ENCODE measurements around the gene KCTD10.
A peak's percentile ranks its signal among the peaks of the same experiment; 100 is the strongest.

KCTD10 gene

DNA sequence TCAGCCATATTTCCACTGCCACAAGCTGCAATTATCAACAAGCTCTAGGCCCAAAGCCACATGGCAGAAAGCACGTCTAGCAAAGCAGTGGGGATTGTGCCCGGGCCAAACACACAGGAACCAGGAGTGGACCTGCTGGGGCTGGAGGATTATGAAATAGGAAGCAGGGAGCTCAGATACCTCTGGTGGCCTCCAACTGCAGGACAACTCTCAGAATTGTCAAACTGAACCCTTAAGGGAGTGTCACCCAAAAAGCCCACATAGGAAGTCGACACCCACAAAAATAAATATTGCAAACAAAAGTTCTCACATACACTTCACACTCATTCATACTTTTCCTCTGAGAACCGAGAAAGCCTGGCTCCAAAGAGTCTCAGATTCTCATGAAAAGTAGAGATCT lies 26.1 kb downstream of the KCTD10 start:
- TF ChIP-seq, protein P1, sequence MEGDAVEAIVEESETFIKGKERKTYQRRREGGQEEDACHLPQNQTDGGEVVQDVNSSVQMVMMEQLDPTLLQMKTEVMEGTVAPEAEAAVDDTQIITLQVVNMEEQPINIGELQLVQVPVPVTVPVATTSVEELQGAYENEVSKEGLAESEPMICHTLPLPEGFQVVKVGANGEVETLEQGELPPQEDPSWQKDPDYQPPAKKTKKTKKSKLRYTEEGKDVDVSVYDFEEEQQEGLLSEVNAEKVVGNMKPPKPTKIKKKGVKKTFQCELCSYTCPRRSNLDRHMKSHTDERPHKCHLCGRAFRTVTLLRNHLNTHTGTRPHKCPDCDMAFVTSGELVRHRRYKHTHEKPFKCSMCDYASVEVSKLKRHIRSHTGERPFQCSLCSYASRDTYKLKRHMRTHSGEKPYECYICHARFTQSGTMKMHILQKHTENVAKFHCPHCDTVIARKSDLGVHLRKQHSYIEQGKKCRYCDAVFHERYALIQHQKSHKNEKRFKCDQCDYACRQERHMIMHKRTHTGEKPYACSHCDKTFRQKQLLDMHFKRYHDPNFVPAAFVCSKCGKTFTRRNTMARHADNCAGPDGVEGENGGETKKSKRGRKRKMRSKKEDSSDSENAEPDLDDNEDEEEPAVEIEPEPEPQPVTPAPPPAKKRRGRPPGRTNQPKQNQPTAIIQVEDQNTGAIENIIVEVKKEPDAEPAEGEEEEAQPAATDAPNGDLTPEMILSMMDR (IDR thresholded peaks at IDR 0.05; ENCODE audit: insufficient read depth, low read length, poor library complexity, severe bottlenecking) = no peak
- Histone ChIP-seq H3K27me3 (replicated peaks; ENCODE audit: control insufficient read depth, insufficient read depth, low read length) (no peaks in the 10 kb centered on the region), H3K4me3 (replicated peaks; ENCODE audit: low read depth, low read length) (no peak overlapping the region), H3K36me3 (ENCODE audit: control insufficient read depth, insufficient read depth, low read length) (peaks cover 22% of the 10 kb centered on the region)
- DNase-seq (ENCODE audit: extremely low read depth, insufficient read length) = no peak

DNA sequence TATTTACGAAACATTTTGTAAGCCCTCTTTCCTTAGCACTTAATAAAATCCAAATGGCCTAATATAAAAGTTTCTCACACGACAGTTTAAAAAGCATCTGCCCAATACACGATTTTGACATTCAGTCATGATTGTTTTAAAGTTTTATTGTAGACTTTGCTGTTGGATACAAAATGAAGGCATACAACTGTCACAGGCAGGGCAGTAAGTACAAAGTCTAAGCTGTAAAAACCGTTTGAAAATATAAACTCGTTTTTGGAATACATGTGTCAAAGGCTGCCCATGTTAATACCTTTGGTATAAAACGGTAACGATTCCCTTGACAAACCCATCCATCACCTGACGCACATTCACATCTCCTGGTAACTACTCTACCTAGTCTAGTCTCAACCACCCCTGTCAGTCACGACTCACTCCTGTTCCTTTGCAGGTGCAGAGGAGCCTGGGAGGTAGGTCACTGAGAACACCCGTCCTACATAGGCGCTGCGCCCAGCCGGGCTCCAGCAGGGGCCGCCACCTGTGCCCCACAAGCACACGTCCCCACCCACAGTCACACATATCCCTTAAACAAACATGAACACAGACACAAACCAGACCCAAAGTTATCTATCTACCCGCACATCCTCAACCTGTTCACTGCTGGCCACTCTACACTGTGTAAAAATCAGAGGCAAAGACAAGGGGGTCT lies 27.1 kb downstream of the KCTD10 start:
- Histone ChIP-seq H3K36me3 (ENCODE audit: control insufficient read depth, insufficient read depth, low read length) (peaks cover 20% of the 10 kb centered on the region), H3K27me3 (replicated peaks; ENCODE audit: control insufficient read depth, insufficient read depth, low read length) (no peaks in the 10 kb centered on the region)
- DNase-seq (ENCODE audit: extremely low read depth, insufficient read length) = no peak

DNA sequence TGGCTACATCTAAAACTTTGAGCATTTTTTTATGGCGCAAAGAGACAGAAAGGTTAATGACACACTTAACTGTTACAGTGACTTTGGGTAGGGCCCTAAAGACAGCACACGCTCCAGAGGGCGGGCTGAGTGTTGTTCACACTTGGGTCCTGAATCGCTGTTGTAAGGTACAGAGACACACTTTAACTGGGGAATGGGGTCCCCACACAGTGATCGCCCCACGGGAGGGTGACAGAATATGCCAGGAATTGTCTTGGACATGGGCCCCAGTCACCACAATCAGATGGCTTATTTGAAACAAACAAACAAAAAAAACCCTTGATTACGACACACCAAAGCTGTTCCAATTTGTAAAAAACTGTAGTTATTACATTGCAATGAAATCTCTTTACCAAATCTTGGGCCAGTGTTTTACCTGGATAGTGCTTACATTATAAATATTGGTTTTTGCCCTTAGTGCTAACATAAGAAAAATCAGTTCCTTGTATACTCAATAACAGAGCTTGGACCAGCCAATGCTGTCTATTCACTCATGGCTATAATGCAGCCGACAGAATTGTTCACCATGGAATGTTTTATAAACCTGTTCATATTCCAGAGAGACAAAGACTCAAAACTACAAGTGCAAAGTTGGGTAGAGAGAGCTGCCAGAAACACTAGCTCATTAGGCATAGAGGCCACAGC lies 28.3 kb downstream of the KCTD10 start:
- peaks cover 18% of the 10 kb centered on the region for H3K36me3 ChIP-seq (ENCODE audit: control insufficient read depth, insufficient read depth, low read length)
- TF ChIP-seq, protein P1 (IDR thresholded peaks at IDR 0.05; ENCODE audit: insufficient read depth, low read length, poor library complexity, severe bottlenecking) = no peak
- no peak overlapping the region for H3K4me3 ChIP-seq (replicated peaks; ENCODE audit: low read depth, low read length)
- DNase-seq (ENCODE audit: extremely low read depth, insufficient read length) = no peak
- H3K27me3 ChIP-seq (replicated peaks; ENCODE audit: control insufficient read depth, insufficient read depth, low read length) = no peaks in the 10 kb centered on the region

More for the DNA sequence above, 27.1 kb downstream of the KCTD10 start:
- TF ChIP-seq, protein P1 (IDR thresholded peaks at IDR 0.05; ENCODE audit: insufficient read depth, low read length, poor library complexity, severe bottlenecking) = peak; percentile 2
- no peak overlapping the region for H3K4me3 ChIP-seq (replicated peaks; ENCODE audit: low read depth, low read length)

DNA sequence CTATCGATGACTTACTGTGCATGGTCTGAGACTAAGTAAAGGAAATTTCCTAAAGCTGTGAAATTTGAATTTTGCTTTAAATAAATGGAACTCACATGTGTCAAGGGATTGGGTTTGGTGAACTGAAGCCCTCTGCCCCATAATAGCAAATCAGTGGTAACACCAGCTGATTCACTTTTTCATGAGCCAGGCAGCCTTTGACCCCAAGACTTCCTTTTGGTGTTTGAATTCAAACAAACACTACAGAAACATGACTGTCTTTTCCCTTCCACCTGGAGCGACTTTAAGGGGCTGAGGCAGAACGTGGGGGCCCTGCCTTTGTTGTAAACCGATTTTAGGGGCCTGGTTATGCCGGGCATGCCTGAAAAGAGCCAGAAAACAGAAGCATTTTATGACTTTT lies 28.8 kb downstream of the KCTD10 start:
- no peaks in the 10 kb centered on the region for H3K27me3 ChIP-seq (replicated peaks; ENCODE audit: control insufficient read depth, insufficient read depth, low read length)
- TF ChIP-seq, protein P1 (IDR thresholded peaks at IDR 0.05; ENCODE audit: insufficient read depth, low read length, poor library complexity, severe bottlenecking) = no peak
- no peak for DNase-seq (ENCODE audit: extremely low read depth, insufficient read length)
- peaks cover 18% of the 10 kb centered on the region for H3K36me3 ChIP-seq (ENCODE audit: control insufficient read depth, insufficient read depth, low read length)
- no peak overlapping the region for H3K4me3 ChIP-seq (replicated peaks; ENCODE audit: low read depth, low read length)

DNA sequence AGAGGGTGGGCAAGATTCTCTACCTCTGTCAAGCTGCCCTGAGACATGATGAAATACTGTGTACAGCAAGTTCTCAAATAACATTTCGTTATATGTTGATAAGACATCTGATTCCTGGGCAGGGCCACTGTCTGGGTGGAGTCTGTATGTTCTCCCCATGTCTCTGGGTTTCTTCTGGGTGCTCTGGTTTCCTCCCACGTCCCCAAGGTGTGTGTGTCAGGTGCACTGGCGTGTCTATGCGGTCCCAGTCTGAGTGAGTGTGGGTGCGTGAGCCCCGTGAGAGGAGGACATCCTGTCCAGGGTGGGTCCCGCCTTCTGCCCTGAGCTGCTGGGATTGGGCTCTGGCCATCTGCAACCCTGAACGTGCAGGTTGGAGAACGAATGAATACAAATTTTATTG lies 29.6 kb downstream of the KCTD10 start:
- no peak for DNase-seq (ENCODE audit: extremely low read depth, insufficient read length)
- Histone ChIP-seq H3K36me3 (ENCODE audit: control insufficient read depth, insufficient read depth, low read length) (peaks cover 15% of the 10 kb centered on the region), H3K27me3 (replicated peaks; ENCODE audit: control insufficient read depth, insufficient read depth, low read length) (no peaks in the 10 kb centered on the region)

More for the DNA sequence above, 29.6 kb downstream of the KCTD10 start:
- TF ChIP-seq, protein P1 (IDR thresholded peaks at IDR 0.05; ENCODE audit: insufficient read depth, low read length, poor library complexity, severe bottlenecking) = no peak
- H3K4me3 ChIP-seq (replicated peaks; ENCODE audit: low read depth, low read length) = no peak overlapping the region
